Activated CD4-positive, alpha-beta T cell treated with anti-CD3 and anti-CD28 coated beads, Interleukin-2, amount 50 U/mL, for 16 hours (primary cell): ENCODE measurements around the gene MBOAT1.
"Not testable (repeated sequence)": the region's sequence is repeated elsewhere in the genome, so short reads cannot be mapped to it uniquely, and the experiment has no call there.

Experiments used
- DNase-seq: peaks from one replicate; pipeline ENCODE4 v3.0.0-alpha.2; 2020

Gene MBOAT1

DNA sequence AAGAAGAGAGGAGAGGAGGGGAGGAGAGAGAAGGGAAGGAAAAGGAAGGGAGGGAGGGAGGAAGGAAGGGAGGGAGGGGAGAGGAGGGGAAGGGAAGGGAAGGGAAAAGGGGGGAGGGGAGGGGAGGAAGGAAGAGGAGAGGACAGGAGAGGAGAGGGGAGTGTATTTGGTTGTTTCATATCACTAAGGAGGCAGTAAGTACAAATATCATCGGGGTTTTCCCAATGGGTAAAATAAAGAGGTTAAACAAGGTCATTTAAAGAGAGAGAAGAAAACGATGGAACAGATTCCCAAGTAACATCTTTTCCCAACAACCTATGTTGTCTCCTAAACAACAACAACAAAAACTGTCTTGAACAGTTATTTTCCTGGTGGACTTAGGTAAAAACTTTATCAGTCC, 43.6 kb downstream of the MBOAT1 start:
- DNase-seq, result no peak

DNA sequence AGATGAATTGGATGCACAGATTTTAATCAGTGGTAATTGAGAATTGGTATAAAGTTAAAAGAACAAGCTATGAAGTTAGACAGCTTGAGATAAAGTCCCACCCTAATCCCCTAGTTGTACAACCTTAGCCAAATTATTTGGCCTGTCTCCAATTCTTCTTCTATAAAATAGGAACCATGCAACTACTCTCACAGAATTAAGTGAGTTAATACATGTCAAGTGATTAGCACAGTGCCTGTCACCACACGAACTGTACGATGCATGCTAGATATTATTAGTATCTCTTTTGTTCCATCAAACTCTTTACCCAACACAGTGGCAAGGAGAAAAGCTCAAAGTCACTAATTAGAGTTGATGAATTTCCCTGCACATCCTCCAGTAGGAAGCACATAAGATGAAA, 44.7 kb downstream of the MBOAT1 start:
- DNase-seq, result no peak

DNA sequence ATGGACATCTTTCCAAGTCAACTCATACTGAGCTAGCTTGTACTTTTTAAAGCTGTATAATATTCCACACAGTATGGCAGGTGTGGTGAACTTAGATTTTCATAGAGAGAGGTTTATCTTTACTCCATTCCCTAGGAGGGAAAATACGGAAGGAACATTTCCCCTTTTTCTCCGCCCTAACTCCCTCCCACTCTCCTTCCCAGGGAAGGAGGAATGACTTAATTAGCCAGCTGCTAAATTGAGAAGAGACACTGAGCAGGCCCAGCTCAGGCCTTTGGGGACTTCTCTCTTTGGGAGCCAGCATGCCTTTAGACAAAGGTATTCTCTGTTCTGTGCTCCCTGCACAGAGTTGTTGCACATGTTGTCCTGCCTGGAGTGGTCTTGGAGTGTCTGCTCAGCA, 46.1 kb downstream of the MBOAT1 start:
- DNase-seq, result no peak

GRCh38 chr6:20162515-20162914, 49.8 kb downstream of the MBOAT1 start:
- no peak for DNase-seq

DNA sequence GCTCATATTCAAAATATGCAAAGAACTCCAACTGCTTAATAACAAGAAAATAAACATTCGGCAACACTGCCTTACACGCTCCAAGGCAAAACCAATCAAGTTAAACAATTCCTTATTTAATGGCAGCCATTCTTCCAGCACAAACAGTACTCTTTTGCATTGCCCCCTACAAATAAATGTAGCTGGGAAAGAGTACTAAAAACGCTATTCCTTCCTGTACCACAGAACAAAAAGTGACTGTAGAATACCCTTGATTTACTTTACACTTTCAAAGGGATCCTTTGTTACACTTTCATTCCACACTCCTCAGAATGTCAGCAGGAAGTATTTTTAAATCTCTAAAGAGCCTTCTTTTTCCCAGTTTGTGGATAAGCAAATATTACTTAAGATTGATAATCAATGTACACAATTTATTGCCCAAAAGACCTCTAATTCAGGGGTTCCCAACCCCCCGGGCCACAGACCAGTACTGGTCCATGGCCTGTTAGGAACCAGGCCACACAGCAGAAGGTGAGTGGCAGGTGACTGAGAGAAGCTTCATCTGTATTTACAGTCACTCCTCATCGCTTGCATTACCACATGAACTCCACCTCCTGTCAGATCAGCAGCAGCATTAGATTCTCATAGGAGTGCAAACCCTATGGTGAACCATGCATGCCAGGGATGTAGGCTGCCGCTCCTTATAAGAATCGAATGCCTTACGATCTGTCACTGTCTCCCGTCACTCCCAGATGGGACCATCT, 51.6 kb downstream of the MBOAT1 start:
- no peak for DNase-seq

DNA sequence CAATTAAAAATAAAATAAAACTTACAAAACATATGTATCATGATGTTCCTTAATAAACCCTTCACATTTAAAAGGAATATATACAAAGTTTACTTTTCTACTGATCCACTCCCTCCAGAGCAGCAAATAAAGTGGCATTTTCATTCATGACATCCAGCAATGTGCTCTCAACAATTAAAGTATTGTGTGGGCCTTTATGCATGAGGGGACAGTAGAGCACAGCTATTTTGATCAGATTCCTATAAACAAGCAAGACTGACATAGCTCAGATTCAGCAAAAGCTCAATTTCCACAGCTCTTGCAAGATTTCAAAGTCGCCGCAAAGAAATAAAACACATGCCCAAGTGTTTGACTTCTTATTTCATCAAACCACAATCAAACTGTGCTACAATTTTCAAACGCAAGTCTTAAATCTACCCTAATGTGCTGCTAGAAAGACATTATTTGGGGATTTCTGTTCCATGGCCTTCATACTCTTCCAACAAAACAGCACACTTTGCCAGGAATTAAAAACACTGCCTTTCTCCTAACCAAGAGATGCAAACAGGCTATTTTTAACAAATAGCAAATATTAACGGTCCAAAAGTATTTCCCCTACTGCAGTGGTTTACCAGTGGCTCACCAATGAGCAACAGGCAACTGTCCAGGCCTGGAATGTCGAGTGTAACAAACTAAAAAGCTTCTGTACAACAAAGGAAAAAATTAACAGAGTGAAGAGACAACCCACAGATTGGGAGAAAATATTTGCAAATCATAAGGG, 52.3 kb downstream of the MBOAT1 start:
- no peak for DNase-seq

DNA sequence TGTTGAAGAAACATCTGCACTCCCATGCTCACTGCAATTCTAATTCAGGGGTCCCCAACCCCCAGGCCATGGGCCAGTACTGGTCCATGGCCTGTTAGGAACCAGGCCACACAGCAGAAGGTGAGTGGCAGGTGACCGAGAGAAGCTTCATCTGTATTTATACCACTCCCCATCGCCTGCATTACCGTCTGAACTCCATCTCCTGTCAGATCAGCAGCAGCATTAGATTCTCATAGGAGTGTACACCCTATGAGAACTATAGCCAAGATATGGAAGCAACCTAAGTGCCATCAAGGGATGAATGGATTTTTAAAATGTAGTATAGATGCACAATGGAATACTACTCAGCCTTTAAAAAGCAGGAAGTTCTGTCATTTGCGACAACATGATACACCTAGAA, 53.2 kb downstream of the MBOAT1 start:
- DNase-seq, result no peak

DNA sequence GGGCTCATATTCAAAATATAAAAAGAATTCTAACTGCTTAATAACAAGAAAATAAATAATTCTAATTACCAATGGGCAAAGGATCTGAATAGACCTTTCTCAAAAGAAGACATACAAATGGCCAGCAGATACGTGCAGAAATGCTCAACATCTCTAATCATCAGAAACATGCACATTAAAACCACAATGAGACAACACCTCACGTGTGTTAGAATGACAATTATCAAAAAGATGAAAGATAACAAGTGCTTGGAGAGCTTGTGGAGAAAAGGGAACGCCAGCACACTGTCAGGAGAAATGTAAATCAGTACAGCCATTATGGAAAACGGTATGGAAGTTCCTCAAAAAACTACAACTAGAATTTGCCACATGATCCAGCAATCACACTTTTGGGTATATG, 53.6 kb downstream of the MBOAT1 start:
- no peak for DNase-seq

GRCh38 chr6:20156824-20157223, 55.4 kb downstream of the MBOAT1 start:
- no peak for DNase-seq

GRCh38 chr6:20154753-20155152, 57.5 kb downstream of the MBOAT1 start:
- no peak for DNase-seq

- no peak for DNase-seq
Measured at GRCh38 chr6:20153194-20153593, 59.1 kb downstream of the MBOAT1 start.

GRCh38 chr6:20148433-20148832, 63.8 kb downstream of the MBOAT1 start:
- DNase-seq, result no peak

DNA sequence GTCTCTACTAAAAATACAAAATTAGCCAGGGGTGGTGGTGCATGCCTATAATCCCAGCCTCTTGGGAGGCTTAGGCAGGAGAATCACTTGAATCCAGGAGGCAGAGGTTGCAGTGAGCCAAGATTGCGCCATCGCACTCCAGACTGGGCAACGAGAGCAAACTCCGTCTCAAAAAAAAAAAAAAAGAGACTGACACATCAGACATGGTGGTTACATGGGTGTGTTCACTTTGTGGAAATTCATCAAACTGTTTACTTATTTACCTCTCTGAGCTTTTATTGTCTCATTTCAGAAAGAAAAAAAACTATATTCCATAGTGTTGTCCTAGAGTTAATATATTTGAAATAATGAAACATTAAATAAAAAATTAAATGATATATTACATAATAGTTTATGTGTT, 64.8 kb downstream of the MBOAT1 start:
- no peak for DNase-seq

- DNase-seq, result not testable (repeated sequence)
Measured at GRCh38 chr6:20146831-20147230, 65.4 kb downstream of the MBOAT1 start.

- no peak for DNase-seq
Measured at GRCh38 chr6:20146291-20146690, 66.0 kb downstream of the MBOAT1 start.

DNA sequence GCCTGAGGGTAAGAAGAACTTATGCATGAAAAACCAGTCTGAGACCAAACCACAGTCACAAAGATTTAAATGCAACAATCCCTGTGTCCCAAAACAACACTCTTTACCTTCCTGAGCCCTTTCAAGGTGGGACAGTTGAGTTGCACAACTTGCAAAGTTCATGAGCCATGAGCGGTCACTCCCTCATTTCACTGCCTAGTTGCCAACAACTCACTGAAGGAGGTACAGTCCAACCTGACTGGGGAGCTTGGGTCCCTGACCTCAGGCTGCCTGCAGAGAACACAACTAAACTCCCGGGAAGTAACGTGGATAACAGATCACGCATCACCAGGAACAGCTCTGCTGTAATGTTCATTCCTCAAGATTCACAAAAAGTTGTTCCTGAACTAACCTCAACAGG, 69.4 kb downstream of the MBOAT1 start:
- no peak for DNase-seq

DNA sequence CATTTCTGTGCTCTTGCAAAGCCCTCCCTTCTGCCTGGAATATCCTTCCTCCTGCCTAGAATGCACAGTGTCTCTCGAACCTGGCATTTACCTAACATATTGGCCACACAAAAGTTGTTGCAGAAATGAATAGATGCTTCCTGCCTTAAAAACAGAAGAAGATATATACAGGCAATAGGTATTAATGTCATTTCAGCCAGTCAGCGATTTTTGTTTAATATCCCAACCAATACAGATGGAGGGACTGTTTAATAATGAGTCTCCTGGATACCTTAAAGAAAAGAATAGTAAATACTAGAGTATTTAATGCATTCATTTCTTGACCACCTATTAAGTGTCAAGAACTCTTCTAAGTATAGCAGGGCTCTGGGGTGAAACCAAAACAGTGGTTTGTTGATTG, 70.3 kb downstream of the MBOAT1 start:
- no peak for DNase-seq

DNA sequence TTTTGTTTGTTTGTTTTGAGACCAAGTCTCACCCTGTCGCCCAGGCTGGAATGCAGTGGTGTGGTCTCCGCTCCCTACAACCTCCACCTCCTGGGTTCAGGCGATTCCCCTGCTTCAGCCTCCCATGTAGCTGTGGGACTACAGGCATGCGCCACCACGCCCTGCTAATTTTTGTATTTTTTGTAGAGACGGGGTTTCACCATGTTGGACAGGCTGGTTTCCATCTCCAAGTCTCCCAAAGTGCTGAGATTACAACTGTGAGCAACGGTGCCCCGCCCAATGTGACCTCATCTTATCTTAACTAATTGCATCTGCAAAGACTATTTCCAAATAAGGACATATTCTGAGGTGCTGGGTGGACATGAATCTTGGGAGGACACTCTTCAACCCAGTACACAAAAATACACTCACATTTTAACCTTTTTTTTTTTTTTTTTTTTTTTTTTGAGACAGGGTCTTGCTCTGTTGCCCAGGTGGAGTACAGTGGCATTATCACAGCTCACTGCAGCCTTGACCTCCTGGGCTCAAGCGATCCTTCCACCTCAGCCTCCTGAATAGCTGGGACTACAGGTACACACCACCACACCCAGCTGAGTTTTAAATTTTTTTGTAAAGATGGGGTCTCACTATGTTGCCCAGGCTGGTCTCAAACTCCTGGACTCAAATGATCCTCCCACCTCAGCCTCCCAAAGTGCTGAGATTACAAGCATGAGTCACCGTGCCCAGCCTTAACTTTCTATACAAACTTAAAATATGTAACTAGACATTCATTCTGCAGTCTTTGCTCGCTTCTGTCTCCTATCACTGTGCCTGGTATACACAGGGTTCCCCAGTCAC, 72.9 kb downstream of the MBOAT1 start:
- not testable (repeated sequence) for DNase-seq

- DNase-seq, result no peak
Measured at GRCh38 chr6:20137837-20138236, 74.4 kb downstream of the MBOAT1 start.

DNA sequence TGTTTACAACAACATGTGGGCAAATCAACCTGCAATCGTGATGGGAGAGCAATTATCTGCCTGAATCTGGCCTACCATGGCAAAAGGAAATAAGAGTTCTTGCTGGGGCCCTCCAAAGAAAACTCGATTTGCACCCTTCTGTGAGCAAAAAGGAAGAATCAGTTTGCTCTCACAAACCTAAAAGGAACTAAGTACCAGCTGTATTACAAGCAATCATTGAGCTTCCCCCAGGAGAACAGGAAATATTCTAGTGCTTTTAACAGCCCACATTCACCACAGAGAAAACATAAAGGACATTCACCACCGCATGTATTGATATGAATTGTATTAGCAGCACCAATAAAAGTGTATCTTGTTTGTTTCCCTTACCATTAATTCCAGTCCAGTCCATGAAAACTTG, 75.0 kb downstream of the MBOAT1 start:
- no peak for DNase-seq

- DNase-seq, result no peak
Measured at GRCh38 chr6:20135677-20136268, 76.5 kb downstream of the MBOAT1 start.

DNA sequence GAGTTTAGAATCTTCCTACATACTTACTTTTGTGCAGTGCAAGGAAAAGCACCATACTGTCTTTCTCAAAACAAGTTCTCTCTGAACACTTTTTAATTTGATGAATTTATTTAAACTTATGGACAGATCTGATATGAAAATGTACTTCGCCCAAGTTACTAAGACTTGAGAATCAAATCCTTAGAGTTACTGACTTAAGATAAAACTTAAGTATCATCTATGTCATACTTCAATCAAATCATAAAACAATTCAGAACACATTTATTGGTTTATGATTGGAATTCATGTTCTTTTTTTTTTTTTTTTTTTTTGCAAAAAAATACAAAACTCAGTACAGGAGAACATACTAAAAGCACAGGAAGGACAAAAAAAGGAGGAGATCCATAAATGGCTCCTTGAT, 77.7 kb downstream of the MBOAT1 start:
- DNase-seq, result no peak
